ENCODE data around the gene SNAPC3. TPM values are rescaled to one million over a fixed set of nuclear protein-coding genes. Genes with fewer than 3 reads are reported as not detected.

Gene SNAPC3
- total and polyA plus RNA-seq, 2 of the 4 experiments (the other 2 are of a cell fraction) = 22.0 to 31.0 TPM

DNA sequence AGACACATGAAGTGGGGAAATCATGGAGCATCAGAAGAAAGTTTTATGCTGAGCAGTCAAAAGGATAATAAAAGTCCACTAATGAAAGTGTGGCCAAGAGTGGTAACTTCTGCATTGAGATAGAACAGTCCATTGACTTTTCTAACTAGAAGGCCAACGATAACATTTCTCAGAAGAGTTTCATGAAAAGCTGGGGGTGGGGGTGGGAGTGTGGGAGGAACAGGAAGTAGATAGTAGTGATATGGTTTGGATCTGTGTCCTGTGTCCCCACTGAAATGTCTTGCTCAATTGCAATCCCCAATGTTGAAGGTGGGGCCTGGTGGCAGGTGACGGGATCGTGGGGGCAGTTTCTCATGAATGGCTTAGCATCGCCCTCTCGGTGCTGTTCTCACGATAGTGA lies 36.2 kb upstream of the SNAPC3 start:
- ChIA-PET POLR2A (ENCODE audit: unreplicated experiment) (no interaction called here), CTCF (no interaction called here)
- in situ Hi-C loops (cut with MboI; ENCODE audit: low sequenced_read_pairs) (no loop called here), dilution Hi-C loops (cut with HindIII; ENCODE audit: low sequenced_read_pairs, unreplicated experiment) (no loop called here), intact Hi-C loops (cut with micrococcal nuclease) (no loop called here)
- no peak overlapping the region for H2BK15ac ChIP-seq (ENCODE audit: low read depth, low read length)
- H3K27me3 ChIP-seq (ENCODE audit: control insufficient read depth, insufficient read depth, low read length) = no peaks in the 10 kb centered on the region; the same call in 1 of the 2 replicates
- no peak overlapping the region for H3K14ac ChIP-seq (replicated peaks; ENCODE audit: low read depth, low read length)
- no peaks in the 10 kb centered on the region for H4K20me1 ChIP-seq (ENCODE audit: insufficient read depth, low read length)
- no peaks in the 10 kb centered on the region for H3K79me1 ChIP-seq (ENCODE audit: low read depth in 1 of 2, low read length in 2 of 2)
- H3K18ac ChIP-seq (ENCODE audit: low read depth, low read length) = no peak overlapping the region
- no peaks in the 10 kb centered on the region for H3K4me1 ChIP-seq (ENCODE audit: control insufficient read depth, insufficient read depth, low read length)
- no peak overlapping the region for H2AFZ ChIP-seq (replicated peaks; ENCODE audit: low read length, poor library complexity)
- H3K9me1 ChIP-seq (ENCODE audit: insufficient read depth, low read length) = no peaks in the 10 kb centered on the region
- no peak overlapping the region for H3K9ac ChIP-seq (ENCODE audit: low read depth, low read length)
- WGBS, 2 experiments (ENCODE audit: extremely low coverage in 2 of 2, insufficient read length in 1 of 2) = no CpG with 5 or more reads among the region's 6 CpGs
- no peak for ATAC-seq (ENCODE audit: low read depth)
- no peak overlapping the region for H4K91ac ChIP-seq (ENCODE audit: insufficient read depth, low read depth, low read length)
- no peak overlapping the region for H2AK5ac ChIP-seq (ENCODE audit: low read depth, low read length)
- no peaks in the 10 kb centered on the region for H3K36me3 ChIP-seq (ENCODE audit: control insufficient read depth, insufficient read depth, low read length)
- no peak overlapping the region for H3K23ac ChIP-seq (ENCODE audit: low read depth, low read length)
- no peak overlapping the region for H4K5ac ChIP-seq (ENCODE audit: low read depth, low read length)
- DNase-seq = no peak
- no peaks in the 10 kb centered on the region for H3K9me3 ChIP-seq (ENCODE audit: control insufficient read depth, insufficient read depth, low read length)
- H2BK20ac ChIP-seq (ENCODE audit: low read depth, low read length) = no peak overlapping the region
- no peak overlapping the region for H3K4me3 ChIP-seq (ENCODE audit: insufficient read depth, low read depth, low read length)
- no peak overlapping the region for H3K56ac ChIP-seq (ENCODE audit: extremely low read depth, insufficient read depth, low read length)
- no peak overlapping the region for H4K8ac ChIP-seq (ENCODE audit: low read depth in 2 of 2, low read length in 2 of 2)
- H3K4me2 ChIP-seq (ENCODE audit: low read depth, low read length) = no peak overlapping the region
- no peak overlapping the region for H3K4ac ChIP-seq (ENCODE audit: low read depth, low read length)
- H2AK9ac ChIP-seq (replicated peaks; ENCODE audit: low read depth, low read length, poor library complexity) = no peak overlapping the region
- no peak for TF ChIP-seq MAZ (IDR thresholded peaks at IDR 0.05; ENCODE audit: borderline replicate concordance, low read depth, low read length)
- TF ChIP-seq, protein P1, sequence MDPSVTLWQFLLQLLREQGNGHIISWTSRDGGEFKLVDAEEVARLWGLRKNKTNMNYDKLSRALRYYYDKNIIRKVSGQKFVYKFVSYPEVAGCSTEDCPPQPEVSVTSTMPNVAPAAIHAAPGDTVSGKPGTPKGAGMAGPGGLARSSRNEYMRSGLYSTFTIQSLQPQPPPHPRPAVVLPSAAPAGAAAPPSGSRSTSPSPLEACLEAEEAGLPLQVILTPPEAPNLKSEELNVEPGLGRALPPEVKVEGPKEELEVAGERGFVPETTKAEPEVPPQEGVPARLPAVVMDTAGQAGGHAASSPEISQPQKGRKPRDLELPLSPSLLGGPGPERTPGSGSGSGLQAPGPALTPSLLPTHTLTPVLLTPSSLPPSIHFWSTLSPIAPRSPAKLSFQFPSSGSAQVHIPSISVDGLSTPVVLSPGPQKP (IDR thresholded peaks at IDR 0.05; ENCODE audit: borderline replicate concordance, low read depth, low read length) = no peak
- TF ChIP-seq RAD21 (IDR thresholded peaks at IDR 0.05; ENCODE audit: low read length) = no peak
- TF ChIP-seq, protein P2, sequence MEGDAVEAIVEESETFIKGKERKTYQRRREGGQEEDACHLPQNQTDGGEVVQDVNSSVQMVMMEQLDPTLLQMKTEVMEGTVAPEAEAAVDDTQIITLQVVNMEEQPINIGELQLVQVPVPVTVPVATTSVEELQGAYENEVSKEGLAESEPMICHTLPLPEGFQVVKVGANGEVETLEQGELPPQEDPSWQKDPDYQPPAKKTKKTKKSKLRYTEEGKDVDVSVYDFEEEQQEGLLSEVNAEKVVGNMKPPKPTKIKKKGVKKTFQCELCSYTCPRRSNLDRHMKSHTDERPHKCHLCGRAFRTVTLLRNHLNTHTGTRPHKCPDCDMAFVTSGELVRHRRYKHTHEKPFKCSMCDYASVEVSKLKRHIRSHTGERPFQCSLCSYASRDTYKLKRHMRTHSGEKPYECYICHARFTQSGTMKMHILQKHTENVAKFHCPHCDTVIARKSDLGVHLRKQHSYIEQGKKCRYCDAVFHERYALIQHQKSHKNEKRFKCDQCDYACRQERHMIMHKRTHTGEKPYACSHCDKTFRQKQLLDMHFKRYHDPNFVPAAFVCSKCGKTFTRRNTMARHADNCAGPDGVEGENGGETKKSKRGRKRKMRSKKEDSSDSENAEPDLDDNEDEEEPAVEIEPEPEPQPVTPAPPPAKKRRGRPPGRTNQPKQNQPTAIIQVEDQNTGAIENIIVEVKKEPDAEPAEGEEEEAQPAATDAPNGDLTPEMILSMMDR (conservative IDR thresholded peaks at IDR 0.05; ENCODE audit: low read depth, low read length) = no peak
- TF ChIP-seq, protein P3, sequence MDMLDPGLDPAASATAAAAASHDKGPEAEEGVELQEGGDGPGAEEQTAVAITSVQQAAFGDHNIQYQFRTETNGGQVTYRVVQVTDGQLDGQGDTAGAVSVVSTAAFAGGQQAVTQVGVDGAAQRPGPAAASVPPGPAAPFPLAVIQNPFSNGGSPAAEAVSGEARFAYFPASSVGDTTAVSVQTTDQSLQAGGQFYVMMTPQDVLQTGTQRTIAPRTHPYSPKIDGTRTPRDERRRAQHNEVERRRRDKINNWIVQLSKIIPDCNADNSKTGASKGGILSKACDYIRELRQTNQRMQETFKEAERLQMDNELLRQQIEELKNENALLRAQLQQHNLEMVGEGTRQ (IDR thresholded peaks at IDR 0.05; ENCODE audit: low read depth, low read length) = no peak
- no peak for TF ChIP-seq MXI1 (IDR thresholded peaks at IDR 0.05; ENCODE audit: borderline replicate concordance, low read depth, low read length)
- TF ChIP-seq FOS (IDR thresholded peaks at IDR 0.05; ENCODE audit: low read depth, low read length) = no peak
- TF ChIP-seq RFX5 (IDR thresholded peaks at IDR 0.05; ENCODE audit: low read depth, low read length) = no peak
- TF ChIP-seq BHLHE40 (IDR thresholded peaks at IDR 0.05; ENCODE audit: low read depth, low read length) = no peak
- TF ChIP-seq NFE2L2 (IDR thresholded peaks at IDR 0.05; ENCODE audit: low read depth, low read length) = no peak
- TF ChIP-seq CEBPB (IDR thresholded peaks at IDR 0.05; ENCODE audit: low read depth, low read length) = no peak
- TF ChIP-seq POLR2A (IDR thresholded peaks at IDR 0.05; ENCODE audit: low read depth, low read length) = no peak
- TF ChIP-seq SMC3 (IDR thresholded peaks at IDR 0.05; ENCODE audit: low read depth, low read length) = no peak
- TF ChIP-seq RCOR1 (IDR thresholded peaks at IDR 0.05; ENCODE audit: insufficient replicate concordance, low read length) = no peak
- TF ChIP-seq CHD1 (IDR thresholded peaks at IDR 0.05; ENCODE audit: low read depth, low read length) = no peak
- TF ChIP-seq MAFK (IDR thresholded peaks at IDR 0.05; ENCODE audit: low read depth, low read length) = no peak
- H2BK5ac ChIP-seq (ENCODE audit: low read depth, low read length, poor library complexity, severe bottlenecking) = no peak overlapping the region
- H3K27ac ChIP-seq (ENCODE audit: insufficient read depth, low read length) = no peak overlapping the region
- H2BK120ac ChIP-seq (ENCODE audit: low read depth, low read length) = no peak overlapping the region
- BruUV-seq (replicated peaks) = no TSS peak

Data from IMR-90 (cell line).